22Rv1 (cell line): Measurements from ENCODE around the gene N4BP2.

Experiments used
- CTCF ChIP-seq: fragments of 450-650 bp; IDR thresholded peaks from 2 replicates; pipeline ENCODE4 v1.5.1; 2017; ENCODE audit warnings: mild to moderate bottlenecking
- ZFX ChIP-seq: fragments of 450-650 bp; IDR thresholded peaks from 2 replicates; pipeline ENCODE4 v1.6.1; 2017; ENCODE audit warnings: antibody characterized with exemption, borderline replicate concordance

GRCh38 chr4:40193578-40193977, 136.9 kb downstream of the N4BP2 start:
- no peak for TF ChIP-seq CTCF
- TF ChIP-seq ZFX = no peak
